GM12865 (cell line): ENCODE measurements around the gene ITPRID1.

Experiments used
- DNase-seq: peaks from one replicate; pipeline ENCODE4 v3.0.0; 2010; ENCODE audit warnings: low read depth
- H3K4me3 ChIP-seq: 2 replicates; pipeline ENCODE4 v1.5.1; 2011; ENCODE audit warnings: mild to moderate bottlenecking, low read depth, low read length, control low read depth
- TF ChIP-seq, protein P1 (sequence below): IDR thresholded peaks from 2 replicates; pipeline ENCODE4 v1.5.1; 2011; ENCODE audit warnings: low read length, control low read depth, low read depth, inconsistent platforms; ENCODE audit not compliant: insufficient read depth; ENCODE audit errors: missing control alignments

The ITPRID1 gene

DNA sequence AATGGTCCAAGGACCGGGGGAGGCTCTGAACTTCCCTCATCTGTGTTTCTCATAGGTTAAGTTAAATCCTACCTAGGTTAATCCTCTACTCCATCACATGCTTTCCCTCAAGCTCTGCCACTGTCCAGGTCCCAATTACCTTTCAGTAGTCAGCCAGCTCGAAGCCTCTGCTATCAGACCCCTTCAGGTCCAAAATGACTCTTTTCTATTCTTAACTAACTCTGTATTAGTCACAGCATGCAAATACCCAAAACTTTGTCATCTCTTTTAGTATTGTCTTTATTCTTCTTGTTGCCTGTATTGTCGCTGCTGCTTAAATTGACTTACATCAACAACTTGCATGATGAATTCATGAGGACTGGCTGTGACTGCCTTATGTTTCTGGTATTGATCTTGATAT, 188.5 kb downstream of the ITPRID1 start:
- TF ChIP-seq, protein P1, sequence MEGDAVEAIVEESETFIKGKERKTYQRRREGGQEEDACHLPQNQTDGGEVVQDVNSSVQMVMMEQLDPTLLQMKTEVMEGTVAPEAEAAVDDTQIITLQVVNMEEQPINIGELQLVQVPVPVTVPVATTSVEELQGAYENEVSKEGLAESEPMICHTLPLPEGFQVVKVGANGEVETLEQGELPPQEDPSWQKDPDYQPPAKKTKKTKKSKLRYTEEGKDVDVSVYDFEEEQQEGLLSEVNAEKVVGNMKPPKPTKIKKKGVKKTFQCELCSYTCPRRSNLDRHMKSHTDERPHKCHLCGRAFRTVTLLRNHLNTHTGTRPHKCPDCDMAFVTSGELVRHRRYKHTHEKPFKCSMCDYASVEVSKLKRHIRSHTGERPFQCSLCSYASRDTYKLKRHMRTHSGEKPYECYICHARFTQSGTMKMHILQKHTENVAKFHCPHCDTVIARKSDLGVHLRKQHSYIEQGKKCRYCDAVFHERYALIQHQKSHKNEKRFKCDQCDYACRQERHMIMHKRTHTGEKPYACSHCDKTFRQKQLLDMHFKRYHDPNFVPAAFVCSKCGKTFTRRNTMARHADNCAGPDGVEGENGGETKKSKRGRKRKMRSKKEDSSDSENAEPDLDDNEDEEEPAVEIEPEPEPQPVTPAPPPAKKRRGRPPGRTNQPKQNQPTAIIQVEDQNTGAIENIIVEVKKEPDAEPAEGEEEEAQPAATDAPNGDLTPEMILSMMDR, result no peak
- no peak for DNase-seq
- no peak overlapping the region for H3K4me3 ChIP-seq

DNA sequence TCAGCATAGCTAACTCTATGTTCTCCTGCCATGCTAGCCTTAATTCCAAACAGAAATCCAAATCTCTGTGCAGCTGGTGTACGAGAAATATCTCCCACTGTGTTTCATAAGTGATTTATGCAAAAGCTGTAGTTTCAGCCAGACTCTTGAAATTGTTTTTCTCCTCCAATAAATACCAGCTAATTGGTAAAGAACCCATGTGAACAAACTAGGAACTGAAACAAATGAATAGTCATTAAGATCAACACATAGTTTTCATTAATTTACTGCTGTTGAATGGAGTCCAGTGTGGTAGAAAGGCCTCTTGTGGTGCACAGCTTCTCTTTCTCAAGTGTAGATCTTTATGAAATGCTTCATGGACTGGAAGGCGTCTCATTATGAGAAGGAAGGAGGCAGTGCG, 191.5 kb downstream of the ITPRID1 start:
- no peak overlapping the region for H3K4me3 ChIP-seq
- DNase-seq, result peak; percentile 9
- TF ChIP-seq, protein P1, result no peak

DNA sequence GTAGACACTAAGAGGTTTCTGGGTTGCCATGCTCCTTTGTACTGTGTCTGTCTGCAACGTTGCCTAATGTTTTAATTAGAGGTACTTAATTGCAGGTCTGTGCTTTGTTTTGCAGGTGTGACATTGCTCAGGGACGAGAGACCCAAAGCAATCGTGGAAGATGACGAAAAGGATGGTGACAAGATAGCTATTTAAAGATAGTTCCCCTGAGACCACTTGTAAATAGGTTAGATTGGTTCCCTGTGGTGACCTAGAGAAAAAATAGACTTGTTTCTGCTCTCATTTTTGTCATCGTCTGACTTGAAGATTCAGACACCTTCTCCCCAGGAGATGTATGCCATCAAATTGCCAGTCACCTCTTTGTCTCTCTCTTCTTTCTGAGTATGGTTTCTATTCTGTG, 193.2 kb downstream of the ITPRID1 start:
- TF ChIP-seq, protein P1, result no peak
- peak; percentile 3 for DNase-seq
- H3K4me3 ChIP-seq, result no peak overlapping the region
